T-helper 22 cell (primary cell): ENCODE measurements around the gene TMEM242.

Experiments
- DNase-seq: peaks from one replicate; pipeline ENCODE4 v3.0.0-alpha.2; 2020; ENCODE audit warnings: low read depth

The TMEM242 gene

DNA sequence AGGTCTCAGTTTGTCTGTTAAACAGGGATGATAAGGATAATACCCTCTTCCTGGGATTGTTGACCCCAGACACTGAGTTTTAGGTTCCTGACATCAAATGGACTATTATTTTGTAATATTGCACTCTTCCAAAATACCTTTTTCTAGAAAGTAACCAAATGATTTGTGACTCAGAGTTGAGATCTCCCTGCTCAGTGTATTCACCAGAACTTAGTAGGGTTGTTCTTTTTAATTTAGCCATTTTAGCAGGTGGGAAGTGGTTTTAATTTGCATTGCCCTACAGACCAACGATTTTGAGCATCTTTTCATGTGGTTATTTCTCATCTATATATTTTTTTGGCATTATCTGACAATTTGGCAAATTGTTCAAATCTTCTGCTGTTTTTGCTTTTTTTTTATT lies 75.1 kb downstream of the TMEM242 start:
- DNase-seq, result no peak

DNA sequence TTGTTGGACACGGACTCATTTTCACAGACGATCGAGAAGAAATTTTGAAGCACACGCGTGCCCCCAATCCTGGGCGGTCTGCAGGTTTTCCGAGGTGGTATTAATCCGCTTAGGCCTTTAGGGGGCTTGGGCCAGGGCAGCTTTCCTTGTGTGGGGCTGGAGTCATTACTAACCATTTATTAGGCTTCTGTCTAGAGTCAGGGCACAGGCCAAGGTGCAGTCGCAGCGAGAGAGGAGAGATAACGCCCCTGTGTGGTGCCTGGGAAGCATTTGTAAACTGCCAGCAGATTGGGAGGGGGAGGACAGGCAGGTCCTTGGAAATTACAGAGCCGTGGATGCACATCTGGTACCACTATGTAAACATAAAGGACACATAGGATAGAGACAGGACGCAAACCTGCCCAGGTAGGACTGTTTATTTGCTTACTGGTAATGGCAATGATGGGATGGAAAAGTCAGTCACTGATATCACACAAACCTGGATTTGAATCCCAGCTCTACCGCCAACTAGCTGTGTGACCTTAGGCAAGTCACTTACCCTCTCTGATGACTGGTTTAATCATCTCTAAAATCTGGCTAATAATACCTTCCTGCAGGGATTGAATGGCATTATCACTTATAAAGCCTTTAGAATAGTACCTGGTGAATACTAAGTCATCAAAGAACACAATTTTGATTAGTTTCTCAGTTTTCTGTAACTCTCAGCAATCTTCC lies 76.4 kb downstream of the TMEM242 start:
- no peak for DNase-seq

DNA sequence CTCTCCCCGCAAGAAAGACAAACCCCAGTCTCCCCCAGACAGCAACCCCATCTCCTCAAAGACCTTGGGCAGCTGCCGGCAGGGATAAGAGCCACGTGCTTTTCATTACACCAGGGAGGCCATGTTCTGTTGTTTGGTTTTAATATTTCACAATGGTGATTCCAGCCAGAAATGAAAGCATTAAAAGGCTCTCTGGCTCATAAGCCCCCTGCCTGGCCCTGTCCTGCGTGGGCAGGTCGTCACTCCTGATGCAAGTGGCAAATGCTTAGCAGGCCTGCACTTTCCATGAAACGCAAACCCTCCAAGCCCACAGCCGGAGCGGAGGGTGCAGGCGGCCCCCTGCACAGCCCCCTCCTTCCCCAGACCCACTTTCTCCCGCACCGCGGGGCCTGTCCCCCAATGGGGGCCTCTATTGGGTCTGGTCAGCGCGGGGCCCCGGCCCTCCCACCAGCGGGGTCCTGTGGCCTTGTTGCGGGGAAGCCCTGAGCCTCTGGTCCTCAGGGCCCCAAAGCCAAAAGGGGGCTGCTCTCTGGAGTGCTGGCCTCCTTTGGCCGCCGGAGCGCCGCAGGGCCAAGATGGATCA lies 77.2 kb downstream of the TMEM242 start:
- no peak for DNase-seq

DNA sequence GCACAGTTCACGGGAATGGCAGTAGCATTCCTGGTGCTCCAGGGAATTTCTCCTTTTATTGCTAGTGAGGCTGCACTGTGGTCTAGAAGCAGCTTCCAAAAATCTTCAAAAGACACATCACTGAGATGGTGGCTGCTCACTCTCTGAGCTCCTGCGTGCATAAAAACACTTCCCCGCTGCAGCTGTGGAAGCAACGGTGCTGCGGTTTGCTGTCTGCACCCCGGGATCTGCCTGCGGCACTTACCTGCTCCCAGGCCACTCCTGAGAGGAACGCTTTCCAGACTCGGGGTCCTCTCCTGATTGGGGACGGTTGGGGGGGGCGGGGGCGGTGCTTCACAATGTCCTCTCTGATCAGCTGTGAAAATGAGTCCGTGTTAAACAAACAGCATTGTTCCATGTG lies 77.9 kb downstream of the TMEM242 start:
- DNase-seq, result no peak

DNA sequence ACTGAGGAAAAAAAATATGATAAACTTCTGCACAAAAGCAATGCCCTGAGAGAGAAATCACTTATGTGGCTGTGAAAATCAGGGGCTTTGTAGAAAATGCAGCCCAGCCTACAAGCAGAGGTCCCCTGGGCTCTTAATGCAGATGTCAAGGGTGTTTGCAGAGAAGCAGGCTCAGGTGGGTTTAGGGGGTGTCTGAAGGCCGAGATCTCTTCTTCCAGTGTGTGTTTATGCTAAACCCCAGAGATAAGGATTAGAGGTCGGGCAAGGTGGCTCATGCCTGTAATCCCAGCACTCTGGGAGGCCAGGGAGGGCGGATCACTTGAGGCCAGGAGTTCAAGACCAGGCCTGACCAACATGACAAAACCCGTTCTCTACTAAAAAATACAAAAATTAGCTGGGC lies 78.5 kb downstream of the TMEM242 start:
- DNase-seq, result no peak

DNA sequence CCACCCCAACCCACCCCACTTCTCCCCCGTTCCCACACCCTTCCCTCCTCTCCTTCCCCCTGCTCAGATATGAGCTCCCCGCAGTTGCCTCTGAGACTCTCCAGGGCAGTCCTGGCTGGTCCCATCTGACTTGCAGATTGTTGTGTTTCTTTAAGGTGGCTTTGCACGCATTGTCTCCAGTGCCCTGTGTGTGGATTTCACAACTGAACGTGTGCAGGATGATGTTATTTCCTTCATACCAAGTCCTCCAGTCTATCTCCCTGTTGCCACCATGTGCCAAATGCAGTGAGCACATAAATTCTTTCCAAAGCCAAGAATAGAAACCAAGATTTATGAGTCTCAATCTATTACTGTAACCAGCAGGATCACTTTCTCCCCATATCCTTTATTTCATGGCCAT lies 79.1 kb downstream of the TMEM242 start:
- no peak for DNase-seq

DNA sequence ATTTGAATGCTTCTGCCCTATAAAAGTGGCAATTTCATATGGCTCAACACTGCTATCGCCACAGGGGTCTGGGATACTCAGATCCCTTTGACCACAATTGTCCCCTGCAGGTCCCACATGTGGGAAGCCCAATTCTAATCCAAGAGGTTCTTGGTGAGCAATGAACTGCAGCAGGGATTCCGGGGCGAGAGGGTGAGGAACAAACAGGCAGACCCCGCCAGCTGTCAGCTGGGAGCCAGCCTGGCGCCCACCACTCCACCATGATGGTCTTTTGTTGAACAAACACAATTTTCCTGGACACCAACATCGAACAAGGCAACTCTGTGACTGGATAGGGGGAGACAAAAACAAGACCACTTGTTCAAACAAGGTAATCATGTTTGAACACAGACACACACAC lies 80.5 kb downstream of the TMEM242 start:
- no peak for DNase-seq

DNA sequence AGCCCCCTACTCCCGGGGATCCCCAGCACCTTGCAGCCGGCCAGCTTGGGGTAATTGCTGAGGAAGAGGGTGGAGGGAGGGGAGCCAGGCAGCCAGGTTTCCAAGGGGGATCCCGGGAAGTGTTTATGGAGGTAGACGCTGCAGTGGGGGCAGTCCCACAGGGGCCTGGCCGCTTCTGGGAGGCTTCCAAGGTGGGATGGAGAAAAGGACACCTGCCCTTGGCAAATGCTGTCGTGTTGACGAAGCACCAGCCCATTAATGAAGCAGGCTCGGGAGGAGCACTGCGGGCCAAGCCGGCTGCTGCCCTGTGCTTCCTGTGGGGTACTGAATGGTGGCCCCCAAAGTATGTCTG lies 82.4 kb downstream of the TMEM242 start:
- DNase-seq, result no peak

DNA sequence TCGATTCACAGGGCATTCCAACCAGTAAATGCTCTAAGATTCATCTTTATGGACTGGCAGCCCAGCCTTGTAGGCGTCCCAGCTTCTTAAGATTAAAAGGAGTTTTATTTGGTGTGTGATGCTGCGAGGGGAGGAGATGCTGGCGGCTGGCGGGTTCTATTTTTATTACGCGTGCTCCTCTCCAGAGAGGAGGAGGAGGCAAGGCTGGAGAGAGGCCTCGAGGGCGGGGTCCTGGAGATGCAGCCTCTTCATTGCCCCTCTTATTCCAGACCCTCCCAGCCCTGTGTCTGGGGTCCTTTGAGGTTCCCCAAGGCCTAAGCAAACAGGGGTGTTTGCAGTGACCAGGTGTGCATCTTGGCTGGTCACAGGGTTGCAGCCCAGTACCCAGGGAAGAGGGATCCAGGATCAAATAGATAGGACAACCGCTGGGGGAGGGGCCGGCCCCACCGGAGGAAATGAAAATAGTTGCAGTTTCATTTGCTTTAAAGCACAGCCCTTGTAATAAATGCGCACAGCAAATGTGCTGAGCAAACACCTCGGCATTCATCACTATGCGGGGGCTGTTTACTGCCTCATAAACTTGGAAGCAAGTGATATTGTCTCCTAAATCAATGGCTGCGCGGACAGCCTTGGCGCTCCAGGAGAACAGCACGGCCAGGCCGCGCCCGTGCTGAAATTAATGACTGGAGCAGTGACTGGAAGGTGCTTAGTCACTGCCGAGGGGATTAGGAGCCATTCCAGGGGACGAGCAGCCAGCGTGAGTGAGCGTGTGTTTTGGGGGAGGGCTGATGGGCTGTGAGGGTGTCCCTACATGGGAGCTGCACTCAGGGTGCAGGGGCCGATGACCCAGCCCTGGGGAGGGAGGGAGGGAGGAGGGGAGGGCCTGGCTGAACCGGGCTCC lies 83.0 kb downstream of the TMEM242 start:
- no peak for DNase-seq

DNA sequence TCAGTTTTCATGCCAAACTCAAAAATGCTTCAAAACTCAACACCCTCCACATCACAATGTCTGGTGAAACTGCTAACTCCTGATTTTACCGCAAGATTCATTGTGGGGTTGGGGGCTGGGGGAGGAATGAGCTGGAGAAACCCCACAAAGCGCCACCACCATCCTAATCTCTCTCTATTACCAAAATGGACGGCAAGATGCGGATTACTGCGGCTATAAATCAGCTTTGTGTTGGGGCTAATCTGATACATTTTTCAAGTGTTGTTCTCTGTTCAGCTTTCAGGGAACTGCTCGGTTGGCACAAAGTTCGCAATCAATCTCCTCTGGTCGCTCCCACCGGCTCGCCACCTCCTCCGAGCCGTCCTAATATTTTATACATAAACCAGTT lies 83.7 kb downstream of the TMEM242 start:
- no peak for DNase-seq
